K562 (cell line): ENCODE results near the gene CNTN5.

ENCODE experiments used
- EZH2 ChIP-seq: IDR thresholded peaks from 2 replicates; pipeline ENCODE4 v1.6.1; 2012; ENCODE audit warnings: low read depth, mild to moderate bottlenecking, inconsistent platforms, low read length, borderline replicate concordance
- USF1 ChIP-seq: sonication (generic); formaldehyde crosslinking; IDR thresholded peaks from 2 replicates; pipeline ENCODE4 v1.9.0; 2022; ENCODE audit warnings: mild to moderate bottlenecking, missing genetic modification reagents

DNA sequence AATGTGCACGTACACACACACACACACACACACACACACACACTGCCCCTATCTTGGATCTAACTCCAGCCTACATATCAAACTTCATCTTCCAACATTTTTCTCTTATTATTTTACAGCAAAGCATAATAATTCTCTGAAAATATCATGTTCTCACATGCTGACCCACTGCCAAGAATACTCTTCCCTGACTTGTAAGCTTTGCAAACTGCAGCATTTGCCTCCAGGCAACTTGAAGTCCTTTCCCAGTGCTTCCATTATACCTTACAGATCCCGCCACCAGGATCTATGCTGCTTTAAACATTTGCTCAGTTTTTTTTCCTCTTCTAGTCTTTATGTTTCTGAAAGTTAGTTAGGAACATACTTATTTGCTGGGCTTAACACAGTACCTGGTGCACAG lies 1183.0 kb downstream of the CNTN5 start:
- TF ChIP-seq USF1 (CRISPR knock-in tag) = no peak
- no peak for TF ChIP-seq EZH2
